Cardiac muscle cell (in vitro differentiated cells and primary cell): ENCODE measurements around the gene PLA2R1. TPM values are rescaled to one million over a fixed set of nuclear protein-coding genes. Genes with fewer than 3 reads are reported as not detected.

Experiments
- DNase-seq, 2 donors: peaks; one replicate each; pipeline versions ENCODE4 v3.0.0 to v3.0.0-alpha.2; 2010 to 2017; ENCODE audit warnings: low read depth in 1 of 2, low spot score in 1 of 2
- H3K27ac ChIP-seq: fragments of 200-600 bp; sonication (generic); 2 replicates; pipeline ENCODE4 v1.5.1; 2016
- H3K27me3 ChIP-seq: fragments of 200-600 bp; sonication (generic); 2 replicates; pipeline ENCODE4 v1.6.0; 2016; ENCODE audit warnings: control low read depth
- H3K36me3 ChIP-seq: fragments of 200-600 bp; sonication (generic); 2 replicates; pipeline ENCODE4 v1.5.1; 2016; ENCODE audit warnings: control low read depth
- H3K4me1 ChIP-seq: fragments of 200-600 bp; sonication (generic); 2 replicates; pipeline ENCODE4 v1.8.1; 2017; ENCODE audit warnings: low read depth, mild to moderate bottlenecking, mixed run types
- H3K4me3 ChIP-seq: fragments of 200-600 bp; sonication (generic); 2 replicates; pipeline ENCODE4 v1.5.1; 2016; ENCODE audit warnings: mild to moderate bottlenecking
- H3K9me3 ChIP-seq: fragments of 200-600 bp; sonication (generic); 2 replicates; pipeline ENCODE4 v1.5.1; 2017; ENCODE audit warnings: low read depth, mild to moderate bottlenecking, control low read depth
- CTCF ChIP-seq: IDR thresholded peaks from 2 replicates; pipeline ENCODE4 v1.5.1; 2012; ENCODE audit warnings: low read depth, mild to moderate bottlenecking, low read length
- polyA plus RNA-seq: library from polyadenylated mRNA; unstranded; fragments of >200 nt; fragmentation: Nextera tagmentation; extraction: Ambion mirVana; gene quantifications from 2 replicates; pipeline ENCODE4 v1.2.1, GENCODE V29; 2016
- total RNA-seq: library from RNA; depleted of rRNA; stranded (reverse); fragments of >200 nt; gene quantifications from 2 replicates; pipeline ENCODE4 v1.2.3, GENCODE V29; 2016

Gene PLA2R1
- total and polyA plus RNA-seq, 2 experiments from 2014 or later: 0.09 TPM; not detected in 1

- Histone ChIP-seq H3K36me3 (no peaks in the 10 kb centered on the region), H3K4me1 (peaks cover 2% of the 10 kb centered on the region), H3K4me3 (no peak overlapping the region), H3K27ac (no peak overlapping the region), H3K9me3 (no peaks in the 10 kb centered on the region), H3K27me3 (peaks cover 49% of the 10 kb centered on the region)
- TF ChIP-seq CTCF: no peak
- DNase-seq: no peak
These were observed 162.1 kb downstream of the PLA2R1 start for GRCh38 chr2:159900343-159900742.

GRCh38 chr2:159898441-159898840 lies 164.0 kb downstream of the PLA2R1 start:
- no peak overlapping the region for H3K4me3 ChIP-seq
- no peaks in the 10 kb centered on the region for H3K9me3 ChIP-seq
- peaks cover 2% of the 10 kb centered on the region for H3K4me1 ChIP-seq
- no peaks in the 10 kb centered on the region for H3K36me3 ChIP-seq
- no peak for TF ChIP-seq CTCF
- H3K27ac ChIP-seq: no peak overlapping the region
- no peak for DNase-seq
- peaks cover 30% of the 10 kb centered on the region for H3K27me3 ChIP-seq

GRCh38 chr2:159897720-159898119 lies 164.7 kb downstream of the PLA2R1 start:
- no peak overlapping the region for H3K4me3 ChIP-seq
- DNase-seq: no peak
- no peak overlapping the region for H3K27ac ChIP-seq
- H3K4me1 ChIP-seq: peaks cover 2% of the 10 kb centered on the region
- peaks cover 22% of the 10 kb centered on the region for H3K27me3 ChIP-seq
- no peak for TF ChIP-seq CTCF
- H3K36me3 ChIP-seq: no peaks in the 10 kb centered on the region
- H3K9me3 ChIP-seq: no peaks in the 10 kb centered on the region

- TF ChIP-seq CTCF: no peak
- no peak for DNase-seq
- H3K4me3 ChIP-seq: no peak overlapping the region
- no peaks in the 10 kb centered on the region for H3K9me3 ChIP-seq
- no peak overlapping the region for H3K27ac ChIP-seq
- H3K36me3 ChIP-seq: no peaks in the 10 kb centered on the region
- peaks cover 2% of the 10 kb centered on the region for H3K4me1 ChIP-seq
- H3K27me3 ChIP-seq: peaks cover 16% of the 10 kb centered on the region
These were observed 165.3 kb downstream of the PLA2R1 start for GRCh38 chr2:159897081-159897480.

GRCh38 chr2:159895258-159896065 lies 167.0 kb downstream of the PLA2R1 start:
- peak in 1 of 2 donors; percentile 37 for DNase-seq
- Histone ChIP-seq H3K27me3 (peaks cover 7% of the 10 kb centered on the region), H3K36me3 (no peaks in the 10 kb centered on the region), H3K4me3 (no peak overlapping the region), H3K9me3 (no peaks in the 10 kb centered on the region), H3K4me1 (peaks cover 2% of the 10 kb centered on the region), H3K27ac (no peak overlapping the region)
- no peak for TF ChIP-seq CTCF
